Progenitor cell of endocrine pancreas (in vitro differentiated cells): ENCODE measurements around the gene CHRNA7. TPM values are rescaled to one million over a fixed set of nuclear protein-coding genes. Genes with fewer than 3 reads are reported as not detected.

Experiments
- DNase-seq: peaks from one replicate; pipeline ENCODE4 v3.0.0; 2021; ENCODE audit warnings: low spot score; ENCODE audit not compliant: unreplicated experiment
- H3K27ac Mint-ChIP-seq: 2 replicates; pipeline ENCODE4 v1.8.0; 2021; ENCODE audit warnings: mild to moderate bottlenecking, moderate library complexity, mixed read lengths
- H3K27me3 Mint-ChIP-seq: 2 replicates; pipeline ENCODE4 v1.8.0; 2021; ENCODE audit warnings: mixed read lengths
- H3K36me3 Mint-ChIP-seq: 2 replicates; pipeline ENCODE4 v1.8.0; 2022; ENCODE audit warnings: mixed read lengths; ENCODE audit not compliant: insufficient read depth
- H3K4me1 Mint-ChIP-seq: 2 replicates; pipeline ENCODE4 v1.8.0; 2021; ENCODE audit warnings: low read depth, mixed read lengths
- H3K4me3 Mint-ChIP-seq: 2 replicates; pipeline ENCODE4 v1.8.0; 2021; ENCODE audit warnings: low read depth, mild to moderate bottlenecking, moderate library complexity, mixed read lengths
- H3K9me3 Mint-ChIP-seq: 2 replicates; pipeline ENCODE4 v1.8.0; 2021; ENCODE audit warnings: low read depth, mixed read lengths
- total RNA-seq: library from RNA; stranded (reverse); gene quantifications from 2 replicates; pipeline ENCODE4 v1.2.1, GENCODE V29; 2021
- TF ChIP-seq, protein P1 (sequence below): fragments of 200-600 bp; sonication (generic); IDR thresholded peaks from one replicate; pipeline ENCODE4 v1.5.0; 2021; ENCODE audit warnings: antibody characterized with exemption, mild to moderate bottlenecking; ENCODE audit not compliant: unreplicated experiment

Gene CHRNA7
- total RNA-seq, 1 donor from 2014 or later, result 5.7 TPM

DNA sequence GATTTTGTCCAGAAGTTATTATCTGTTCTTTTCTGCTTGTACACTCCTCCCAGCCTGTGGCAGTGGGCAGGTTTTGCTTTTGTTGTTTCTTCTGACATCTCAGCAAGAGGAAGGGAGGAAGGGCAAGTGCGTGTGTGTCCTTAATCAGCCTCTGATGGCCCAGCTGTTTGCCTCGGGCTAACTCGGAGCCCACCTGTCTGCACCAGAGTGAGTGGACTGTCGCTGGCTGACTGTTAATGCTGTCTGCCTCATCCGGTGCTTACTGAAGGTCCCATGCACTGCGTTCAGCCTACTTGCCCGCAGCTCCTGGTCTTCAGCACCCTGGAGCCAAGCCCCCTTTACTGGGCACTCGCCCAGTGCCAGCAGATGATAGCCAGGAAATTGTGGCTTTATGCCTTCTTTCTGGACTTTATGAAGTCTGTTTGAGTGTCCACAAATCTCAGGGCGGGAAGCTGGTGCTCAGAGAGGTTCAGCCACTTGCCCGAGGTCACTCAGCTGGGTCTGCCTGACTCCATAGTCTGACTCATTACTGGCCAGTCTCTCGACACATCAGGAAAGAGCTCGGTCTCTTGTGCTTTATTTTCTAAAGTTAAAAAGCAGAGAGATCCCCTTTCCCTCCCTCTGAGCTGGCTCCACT, 89.5 kb downstream of the CHRNA7 start:
- no peaks in the 10 kb centered on the region for H3K36me3 Mint-ChIP-seq
- no peaks in the 10 kb centered on the region for H3K9me3 Mint-ChIP-seq
- no peak for DNase-seq
- H3K27me3 Mint-ChIP-seq, result peaks cover 13% of the 10 kb centered on the region
- no peak overlapping the region for H3K4me3 Mint-ChIP-seq
- H3K27ac Mint-ChIP-seq, result peak overlapping the region; percentile 5
- TF ChIP-seq, protein P1, sequence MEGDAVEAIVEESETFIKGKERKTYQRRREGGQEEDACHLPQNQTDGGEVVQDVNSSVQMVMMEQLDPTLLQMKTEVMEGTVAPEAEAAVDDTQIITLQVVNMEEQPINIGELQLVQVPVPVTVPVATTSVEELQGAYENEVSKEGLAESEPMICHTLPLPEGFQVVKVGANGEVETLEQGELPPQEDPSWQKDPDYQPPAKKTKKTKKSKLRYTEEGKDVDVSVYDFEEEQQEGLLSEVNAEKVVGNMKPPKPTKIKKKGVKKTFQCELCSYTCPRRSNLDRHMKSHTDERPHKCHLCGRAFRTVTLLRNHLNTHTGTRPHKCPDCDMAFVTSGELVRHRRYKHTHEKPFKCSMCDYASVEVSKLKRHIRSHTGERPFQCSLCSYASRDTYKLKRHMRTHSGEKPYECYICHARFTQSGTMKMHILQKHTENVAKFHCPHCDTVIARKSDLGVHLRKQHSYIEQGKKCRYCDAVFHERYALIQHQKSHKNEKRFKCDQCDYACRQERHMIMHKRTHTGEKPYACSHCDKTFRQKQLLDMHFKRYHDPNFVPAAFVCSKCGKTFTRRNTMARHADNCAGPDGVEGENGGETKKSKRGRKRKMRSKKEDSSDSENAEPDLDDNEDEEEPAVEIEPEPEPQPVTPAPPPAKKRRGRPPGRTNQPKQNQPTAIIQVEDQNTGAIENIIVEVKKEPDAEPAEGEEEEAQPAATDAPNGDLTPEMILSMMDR, result no peak
- peaks cover 28% of the 10 kb centered on the region for H3K4me1 Mint-ChIP-seq

DNA sequence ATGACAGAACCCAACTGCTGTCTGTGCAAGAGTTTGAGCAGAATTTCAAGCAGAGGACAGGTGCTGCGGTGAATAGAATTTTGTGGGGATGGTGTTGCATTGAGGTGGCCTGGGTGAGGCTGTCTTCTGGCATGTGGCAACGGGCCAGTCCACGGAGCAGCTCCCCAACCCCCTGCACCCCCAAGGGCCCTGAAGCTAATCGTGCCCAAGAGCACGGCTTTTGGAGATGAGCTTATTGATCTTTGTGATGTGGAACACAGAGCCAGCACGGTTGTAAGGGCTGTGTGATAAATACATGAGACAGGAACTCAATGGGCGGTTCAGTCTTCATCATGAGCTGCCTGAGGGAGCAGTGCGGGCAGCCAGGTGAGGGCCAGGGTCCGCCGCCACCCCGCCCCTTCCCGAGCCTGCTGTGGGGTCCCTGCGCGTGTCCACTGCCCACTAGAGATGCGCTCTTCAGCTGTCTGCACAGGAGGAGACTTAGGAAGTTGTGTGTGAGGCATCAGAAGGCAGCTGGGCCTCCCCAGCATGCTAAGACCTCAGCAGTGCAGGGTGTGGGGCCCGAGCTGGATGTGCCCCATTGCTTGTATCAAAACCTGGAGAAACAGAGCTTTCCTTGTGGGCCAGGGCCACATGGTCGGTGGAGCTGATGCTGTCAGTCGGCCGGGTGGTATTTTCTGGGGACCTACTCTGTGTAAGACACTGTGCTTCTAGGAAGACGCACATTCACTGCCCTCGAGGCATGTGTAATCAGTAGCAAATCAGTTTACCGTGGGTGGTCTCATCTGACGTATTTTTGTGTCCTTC, 90.5 kb downstream of the CHRNA7 start:
- H3K27ac Mint-ChIP-seq, result no peak overlapping the region
- no peak overlapping the region for H3K4me3 Mint-ChIP-seq
- no peaks in the 10 kb centered on the region for H3K36me3 Mint-ChIP-seq
- no peak for DNase-seq
- peaks cover 10% of the 10 kb centered on the region for H3K27me3 Mint-ChIP-seq
- TF ChIP-seq, protein P1, result no peak
- no peaks in the 10 kb centered on the region for H3K9me3 Mint-ChIP-seq
- peaks cover 35% of the 10 kb centered on the region for H3K4me1 Mint-ChIP-seq

DNA sequence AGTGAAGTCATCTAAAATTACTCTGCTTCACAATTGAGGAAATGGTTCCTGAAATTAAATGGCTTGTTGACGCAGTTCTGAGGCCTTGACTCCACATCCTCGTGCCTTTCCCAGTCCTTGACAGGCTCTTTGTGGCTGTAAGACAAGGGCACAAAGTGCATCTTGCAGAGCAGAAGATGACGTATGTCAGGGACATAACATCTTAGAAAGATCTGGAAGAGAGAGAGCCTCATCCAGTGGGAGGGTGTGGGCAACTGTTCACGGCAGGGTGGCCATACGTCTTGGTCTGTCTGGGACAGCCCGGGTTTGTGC, 91.0 kb downstream of the CHRNA7 start:
- no peak overlapping the region for H3K27ac Mint-ChIP-seq
- H3K4me3 Mint-ChIP-seq, result no peak overlapping the region
- DNase-seq, result no peak
- no peaks in the 10 kb centered on the region for H3K9me3 Mint-ChIP-seq
- H3K27me3 Mint-ChIP-seq, result peaks cover 6% of the 10 kb centered on the region
- H3K36me3 Mint-ChIP-seq, result no peaks in the 10 kb centered on the region
- H3K4me1 Mint-ChIP-seq, result peaks cover 40% of the 10 kb centered on the region
- TF ChIP-seq, protein P1, result no peak

DNA sequence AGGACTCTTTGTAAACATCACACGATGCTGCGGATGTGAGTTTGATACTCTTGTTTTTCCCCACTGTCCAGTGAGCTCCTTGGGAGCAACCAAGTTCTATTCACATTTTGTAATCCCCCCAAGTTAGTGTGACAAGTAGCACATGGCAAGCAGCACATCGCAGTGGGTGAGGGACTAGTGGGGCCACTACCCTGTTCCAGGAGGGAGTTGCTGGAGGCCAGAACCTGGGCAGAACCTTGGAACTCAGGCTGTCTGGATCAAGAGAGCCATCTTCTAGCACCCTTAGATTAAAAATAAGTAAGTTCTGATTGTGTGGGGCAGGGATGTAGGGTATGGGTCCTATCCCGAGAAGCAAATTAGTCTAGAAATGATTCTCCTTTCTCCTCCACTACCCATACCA, 91.7 kb downstream of the CHRNA7 start:
- no peak overlapping the region for H3K4me3 Mint-ChIP-seq
- H3K27ac Mint-ChIP-seq, result no peak overlapping the region

DNA sequence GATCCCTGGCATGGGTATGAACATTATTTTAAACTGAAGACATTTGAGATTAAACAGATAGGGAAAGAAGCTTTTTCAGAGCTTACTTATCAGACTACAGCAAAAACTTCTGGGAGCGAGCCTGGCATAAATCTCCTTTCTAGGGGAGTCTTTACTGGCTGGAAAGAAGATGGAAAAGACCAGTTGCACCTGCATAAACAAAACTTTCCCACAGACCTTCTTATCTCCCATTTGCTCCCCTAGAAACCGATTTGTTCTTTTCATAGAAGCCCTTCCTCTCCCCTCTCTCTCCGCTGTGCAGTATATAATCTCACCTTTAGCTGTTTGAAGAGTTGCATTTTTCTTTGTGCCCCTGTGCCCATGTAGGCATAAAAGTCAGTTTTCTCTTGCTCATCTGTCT, 93.2 kb downstream of the CHRNA7 start:
- Mint-ChIP-seq H3K36me3 (no peaks in the 10 kb centered on the region), H3K4me1 (peaks cover 38% of the 10 kb centered on the region), H3K27ac (peak overlapping the region; percentile 22), H3K9me3 (peaks cover 3% of the 10 kb centered on the region), H3K27me3 (peaks cover 6% of the 10 kb centered on the region), H3K4me3 (no peak overlapping the region)
- TF ChIP-seq, protein P1, result no peak
- DNase-seq, result no peak

More for the DNA sequence above, 91.7 kb downstream of the CHRNA7 start:
- Mint-ChIP-seq H3K27me3 (peaks cover 6% of the 10 kb centered on the region), H3K9me3 (no peaks in the 10 kb centered on the region), H3K4me1 (peaks cover 44% of the 10 kb centered on the region), H3K36me3 (no peaks in the 10 kb centered on the region)
- no peak for DNase-seq
- TF ChIP-seq, protein P1, result no peak
